K562 (cell line): ENCODE data around the gene FOS. TPM values are rescaled to one million over a fixed set of nuclear protein-coding genes. Genes with fewer than 3 reads are reported as not detected.

ENCODE experiments used
- ATAC-seq: fragments of 200-7000 bp; cut with Tn5 transposase; 3 replicates; pipeline ENCODE4 v1.9.1; 2020; ENCODE audit warnings: moderate library complexity
- BruUV-seq: library from RNA; stranded (reverse); fragments of 400-500 nt; replicated peaks from 2 replicates; lab custom pipeline; 2021; lab: Mats Ljungman, UMichigan
- CTCF ChIA-PET: fragments of 300-600 bp; formaldehyde crosslinking; extraction: SDS; loops from one replicate; lab custom pipeline; 2021; ENCODE audit warnings: low intra/inter-chr PET ratio; lab: Yijun Ruan, JAX
- POLR2A ChIA-PET: fragments of 300-600, 350-650 bp; sonication (Branson Sonifier 250); formaldehyde crosslinking; extraction: SDS; loops from one replicate; lab custom pipeline; 2021; ENCODE audit warnings: antibody characterized with exemption, inconsistent platforms; lab: Yijun Ruan, JAX
- DNase-seq, 4 experiments: peaks; one replicate each; pipeline versions ENCODE4 v3.0.0 to v3.0.0-alpha.2; 2011 to 2018; ENCODE audit warnings: low spot score in 3 of 4, mixed read lengths in 3 of 4; ENCODE audit errors: extremely low read depth in 1 of 4
- FAIRE-seq: peaks from 2 replicates; lab custom pipeline; 2011; peaks lifted over from hg19 to GRCh38; lab: Jason Lieb, UNC
- H2AFZ ChIP-seq: 2 replicates; pipeline ENCODE4 v1.6.0; 2011; ENCODE audit warnings: low read depth, low read length, control low read depth, inconsistent platforms
- H3K27ac ChIP-seq: fragments of 200-600 bp; 3 replicates; pipeline ENCODE4 v1.8.0; 2011; ENCODE audit warnings: low read depth, mild to moderate bottlenecking, control low read depth, inconsistent platforms, low read length, moderate library complexity, mixed read lengths; ENCODE audit errors: extremely low read depth
- H3K27me3 ChIP-seq, 2 experiments: fragments of 300-600 bp in 1 of 2; 2 replicates in 1 of 2; 3 replicates in 1 of 2; pipeline versions ENCODE4 v1.6.0 to v1.8.0; 2011; ENCODE audit warnings: inconsistent platforms in 2 of 2, low read length in 2 of 2, mild to moderate bottlenecking in 1 of 2, mixed read lengths in 1 of 2, moderate library complexity in 1 of 2; ENCODE audit not compliant: control insufficient read depth in 2 of 2, insufficient read depth in 2 of 2
- H3K36me3 ChIP-seq: fragments of 300-600 bp; 3 replicates; pipeline ENCODE4 v1.8.0; 2011; ENCODE audit warnings: mild to moderate bottlenecking, low read length, inconsistent platforms; ENCODE audit not compliant: control insufficient read depth, insufficient read depth
- H3K4me1 ChIP-seq, 2 experiments: fragments of 200-600 bp in 1 of 2; replicated peaks in 1 of 2; 2 replicates in 1 of 2; 3 replicates in 1 of 2; pipeline versions ENCODE4 v1.5.1 to v1.8.0; 2011; ENCODE audit warnings: inconsistent platforms in 2 of 2, low read length in 2 of 2, mild to moderate bottlenecking in 1 of 2, mixed read lengths in 1 of 2, moderate library complexity in 1 of 2; ENCODE audit not compliant: control insufficient read depth in 2 of 2, insufficient read depth in 2 of 2
- H3K4me2 ChIP-seq: 2 replicates; pipeline ENCODE4 v1.6.1; 2011; ENCODE audit warnings: low read length, control low read depth, inconsistent platforms, mixed read lengths; ENCODE audit not compliant: insufficient read depth
- H3K4me3 ChIP-seq: fragments of 200-600 bp; sonication (generic), shearing (Covaris generic); 2 replicates; pipeline ENCODE4 v1.5.1; 2016; ENCODE audit warnings: control low read depth, inconsistent platforms
- H3K79me2 ChIP-seq: fragments of 200-600 bp; 3 replicates; pipeline ENCODE4 v1.8.0; 2011; ENCODE audit warnings: low read length, inconsistent platforms; ENCODE audit not compliant: control insufficient read depth, insufficient read depth
- H3K9ac ChIP-seq, 2 experiments: 2 replicates each; pipeline versions ENCODE4 v1.6.0 to v1.6.1; 2011; ENCODE audit warnings: low read depth in 2 of 2, low read length in 2 of 2, control low read depth in 1 of 2, inconsistent platforms in 1 of 2, mild to moderate bottlenecking in 1 of 2, mixed read lengths in 1 of 2; ENCODE audit not compliant: insufficient read depth in 1 of 2
- H3K9me1 ChIP-seq: one replicate; pipeline ENCODE4 v1.6.0; 2011; ENCODE audit warnings: inconsistent platforms, mild to moderate bottlenecking, low read length, moderate library complexity; ENCODE audit not compliant: control insufficient read depth, insufficient read depth
- H3K9me3 ChIP-seq: replicated peaks from 2 replicates; pipeline ENCODE4 v1.5.1; 2011; ENCODE audit warnings: low read depth, low read length, inconsistent platforms; ENCODE audit not compliant: control insufficient read depth, insufficient read depth
- H4K20me1 ChIP-seq: replicated peaks from 2 replicates; pipeline ENCODE4 v1.6.1; 2011; ENCODE audit warnings: low read length, inconsistent platforms, mixed read lengths; ENCODE audit not compliant: control insufficient read depth, insufficient read depth
- CHD4 ChIP-seq: fragments of 200-600 bp; sonication (generic); IDR thresholded peaks from 3 replicates; pipeline ENCODE4 v1.6.1; 2012; ENCODE audit warnings: low read depth, mild to moderate bottlenecking, mixed read lengths, low read length, inconsistent platforms; ENCODE audit not compliant: insufficient read depth, insufficient replicate concordance, poor library complexity, severe bottlenecking
- CLOCK ChIP-seq: fragments of 250-450 bp; sonication (Bioruptor Pico); IDR thresholded peaks from 2 replicates; pipeline ENCODE4 v1.4.0; 2020; ENCODE audit warnings: mild to moderate bottlenecking, moderate library complexity, borderline replicate concordance
- GATA2 ChIP-seq: sonication (generic); formaldehyde crosslinking; IDR thresholded peaks from 2 replicates; pipeline ENCODE4 v1.4.0; 2020; ENCODE audit warnings: mild to moderate bottlenecking, missing genetic modification reagents
- KHSRP ChIP-seq: fragments of 450-650 bp; IDR thresholded peaks from 2 replicates; pipeline ENCODE4 v1.6.1; 2017
- MEIS2 ChIP-seq: fragments of 450-650 bp; IDR thresholded peaks from 2 replicates; pipeline ENCODE4 v1.6.1; 2014; ENCODE audit warnings: mild to moderate bottlenecking; ENCODE audit not compliant: partially characterized antibody
- NELFE ChIP-seq: IDR thresholded peaks from 2 replicates; pipeline ENCODE4 v1.6.1; 2011; ENCODE audit warnings: mild to moderate bottlenecking; ENCODE audit not compliant: insufficient read depth, insufficient read length
- NKRF ChIP-seq: fragments of 450-650 bp; IDR thresholded peaks from 2 replicates; pipeline ENCODE4 v1.6.1; 2016; ENCODE audit warnings: borderline replicate concordance
- POLR2A ChIP-seq: fragments of 450-650 bp; conservative IDR thresholded peaks from 2 replicates; pipeline ENCODE4 v1.6.1; 2016
- POLR2H ChIP-seq: IDR thresholded peaks from 2 replicates; pipeline ENCODE4 v1.6.1; 2016; ENCODE audit warnings: missing genetic modification characterization, low read depth, mild to moderate bottlenecking, control low read depth, missing compliant biosample characterization, moderate library complexity
- SNIP1 ChIP-seq: fragments of 450-650 bp; IDR thresholded peaks from 2 replicates; pipeline ENCODE4 v1.7.1; 2017; ENCODE audit warnings: low read depth, mild to moderate bottlenecking
- ZC3H8 ChIP-seq: fragments of 450-650 bp; IDR thresholded peaks from 2 replicates; pipeline ENCODE4 v1.6.1; 2017
- WGBS: fragments of 100-300 bp; shearing (Covaris generic); methylation state at CpG from one replicate; pipeline ENCODE4 v1.1.6; 2016; ENCODE audit warnings: low coverage, mixed read lengths; ENCODE audit not compliant: insufficient coverage; ENCODE audit errors: missing lambda C conversion rate; 5-methylcytosine and 5-hydroxymethylcytosine counted together
- in situ Hi-C: fragments of 300-500 bp; cut with MboI; formaldehyde crosslinking; loops from 4 replicates; pipeline ENCODE4 v1.15.0; 2018; ENCODE audit warnings: inconsistent platforms, mixed read lengths
- intact Hi-C: fragments of 100-400 bp; cut with micrococcal nuclease; formaldehyde crosslinking; loops from 2 replicates; pipeline ENCODE4 v1.14.2; 2022
- polyA plus RNA-seq, 8 experiments: library from polyadenylated mRNA; depleted of rRNA in 4 of 8; stranded (reverse) in 5 of 8; unstranded in 3 of 8; fragments of >200 nt; fragmentation: Nextera tagmentation in 2 of 8; fragmentation: Illumina TruSeq in 1 of 8; extraction: Ambion mirVana in 2 of 8; extraction: Trizol in 1 of 8; gene quantifications; 2 replicates each; pipeline versions ENCODE4 v1.2.1 to v1.2.3, GENCODE V29; 2011 to 2014; ENCODE audit warnings: inconsistent platforms in 1 of 8, missing spikeins in 1 of 8
- total RNA-seq, 7 experiments: library from RNA; depleted of rRNA in 6 of 7; stranded (reverse); fragments of >200 nt in 6 of 7; fragmentation: Illumina TruSeq in 2 of 7; extraction: Trizol in 2 of 7; gene quantifications; 2 replicates each; pipeline versions ENCODE4 v1.2.1 to v1.2.3, GENCODE V29; 2011 to 2021; ENCODE audit warnings: low replicate concordance in 1 of 7
- TF ChIP-seq, protein P1 (sequence below): fragments of 250-450 bp; sonication (Bioruptor Pico); IDR thresholded peaks from 2 replicates; pipeline ENCODE4 v1.8.0; 2022; ENCODE audit warnings: inconsistent platforms, mild to moderate bottlenecking, moderate library complexity, borderline replicate concordance
- TF ChIP-seq, protein P2 (sequence below), 2 experiments: fragments of 200-800 bp in 1 of 2; sonication (Bioruptor generic) in 1 of 2; sonication (generic) in 1 of 2; formaldehyde crosslinking in 1 of 2; IDR thresholded peaks in 1 of 2; conservative IDR thresholded peaks in 1 of 2; 2 replicates each; pipeline versions ENCODE4 v1.5.0 to v1.6.1; 2016 to 2020; ENCODE audit warnings: missing compliant biosample characterization in 1 of 2, missing genetic modification characterization in 1 of 2, missing genetic modification reagents in 1 of 2

The FOS gene
- total and polyA plus RNA-seq, 9 of the 15 experiments (the other 6 are each of a cell fraction or from before 2014, with no cell fraction given) = 0.54 to 13.8 (median 8.9) TPM

- 34% methylated on average over 6 of the region's 9 CpGs for WGBS
- no peak overlapping the region for H3K4me3 ChIP-seq
- no peak for TF ChIP-seq POLR2H (tag)
- TF ChIP-seq CLOCK (CRISPR knock-in tag) = no peak
- no peak for TF ChIP-seq NKRF
- no peak for TF ChIP-seq KHSRP
- TF ChIP-seq ZC3H8 = no peak
- no peak for TF ChIP-seq CHD4
- no peak for TF ChIP-seq NELFE
- TF ChIP-seq, protein P1, sequence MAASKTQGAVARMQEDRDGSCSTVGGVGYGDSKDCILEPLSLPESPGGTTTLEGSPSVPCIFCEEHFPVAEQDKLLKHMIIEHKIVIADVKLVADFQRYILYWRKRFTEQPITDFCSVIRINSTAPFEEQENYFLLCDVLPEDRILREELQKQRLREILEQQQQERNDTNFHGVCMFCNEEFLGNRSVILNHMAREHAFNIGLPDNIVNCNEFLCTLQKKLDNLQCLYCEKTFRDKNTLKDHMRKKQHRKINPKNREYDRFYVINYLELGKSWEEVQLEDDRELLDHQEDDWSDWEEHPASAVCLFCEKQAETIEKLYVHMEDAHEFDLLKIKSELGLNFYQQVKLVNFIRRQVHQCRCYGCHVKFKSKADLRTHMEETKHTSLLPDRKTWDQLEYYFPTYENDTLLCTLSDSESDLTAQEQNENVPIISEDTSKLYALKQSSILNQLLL = no peak
- TF ChIP-seq, protein P2, sequence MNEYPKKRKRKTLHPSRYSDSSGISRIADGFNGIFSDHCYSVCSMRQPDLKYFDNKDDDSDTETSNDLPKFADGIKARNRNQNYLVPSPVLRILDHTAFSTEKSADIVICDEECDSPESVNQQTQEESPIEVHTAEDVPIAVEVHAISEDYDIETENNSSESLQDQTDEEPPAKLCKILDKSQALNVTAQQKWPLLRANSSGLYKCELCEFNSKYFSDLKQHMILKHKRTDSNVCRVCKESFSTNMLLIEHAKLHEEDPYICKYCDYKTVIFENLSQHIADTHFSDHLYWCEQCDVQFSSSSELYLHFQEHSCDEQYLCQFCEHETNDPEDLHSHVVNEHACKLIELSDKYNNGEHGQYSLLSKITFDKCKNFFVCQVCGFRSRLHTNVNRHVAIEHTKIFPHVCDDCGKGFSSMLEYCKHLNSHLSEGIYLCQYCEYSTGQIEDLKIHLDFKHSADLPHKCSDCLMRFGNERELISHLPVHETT (CRISPR knock-in tag; conservative IDR thresholded peaks at IDR 0.05 in 1 of 2, IDR thresholded peaks at IDR 0.05 in 1 of 2) = no peak
- no peak for TF ChIP-seq SNIP1
- no peak for TF ChIP-seq GATA2 (CRISPR knock-in tag)
- no peak for TF ChIP-seq POLR2A
- TF ChIP-seq MEIS2 = no peak
These were observed 23.2 kb downstream of the FOS start for GRCh38 chr14:75301666-75302325.

More at GRCh38 chr14:75301666-75302325, 23.2 kb downstream of the FOS start:
- intact Hi-C loops (loop anchor here (2.0 to 10.0 kb wide), 4 partner anchors 169 to 387 kb away; no protein-coding TSS in a partner anchor), in situ Hi-C loops (loop anchor here (5.0 to 10.0 kb wide), 3 partner anchors 169 to 437 kb away; no protein-coding TSS in a partner anchor)
- BruUV-seq = no TSS peak
- Histone ChIP-seq H2AFZ (peak overlapping the region; percentile 87), H3K27ac (peak overlapping the region; percentile 42; the same call in 2 of the 3 replicates), H3K9me3 (no peaks in the 10 kb centered on the region), H3K4me2 (peak overlapping the region; percentile 50; the same call in 1 of the 2 replicates), H3K9me1 (no peaks in the 10 kb centered on the region), H4K20me1 (no peaks in the 10 kb centered on the region), H3K9ac (peak overlapping the region in 1 of 2 experiments; percentile 31; a peak in 1 of 4 replicates), H3K79me2 (no peaks in the 10 kb centered on the region), H3K36me3 (no peaks in the 10 kb centered on the region), H3K4me1 (peaks cover 19 to 25% of the 10 kb centered on the region in 2 experiments), H3K27me3 (no peaks in the 10 kb centered on the region)
- peak; percentile 23 to 76 (median 40) for DNase-seq
- ChIA-PET CTCF (interaction anchor here (1.0 to 3.2 kb wide), 3 partner anchors 169 to 171 kb away, joined by 3 to 40 read pairs (median 9); no protein-coding TSS in a partner anchor), POLR2A (interaction anchor here (1.0 to 1.3 kb wide), 2 partner anchors 175 to 177 kb away, joined by 3 to 4 read pairs; partner anchors contain the start of gene NEK9)
- peak; percentile 77 for FAIRE-seq
- peak; percentile 72 for ATAC-seq
